Activated CD4-positive, alpha-beta T cell treated with anti-CD3 and anti-CD28 coated beads, Interleukin-2, amount 10 ng/mL, durations not matched to agents 7 days and 5 days (primary cell): ENCODE measurements around the gene ACP7. TPM values are rescaled to one million over a fixed set of nuclear protein-coding genes. Genes with fewer than 3 reads are reported as not detected.
"Not testable (repeated sequence)": the region's sequence is repeated elsewhere in the genome, so short reads cannot be mapped to it uniquely, and the experiment has no call there.

Experiments used
- CTCF ChIA-PET: fragments of 350-600 bp; sonication (Branson Sonifier 250); formaldehyde crosslinking; loops from one replicate; lab custom pipeline; 2021; ENCODE audit warnings: antibody characterized with exemption; lab: Charles Lee
- POLR2A ChIA-PET: fragments of 350-600 bp; sonication (Branson Sonifier 250); formaldehyde crosslinking; loops from one replicate; lab custom pipeline; 2021; ENCODE audit warnings: antibody characterized with exemption; lab: Charles Lee
- DNase-seq: peaks from one replicate; pipeline ENCODE4 v3.0.0-alpha.2; 2020
- H3K27ac Mint-ChIP-seq: one replicate; pipeline ENCODE4 v1.8.0; 2021; ENCODE audit warnings: mild to moderate bottlenecking, moderate library complexity, mixed read lengths
- H3K27me3 Mint-ChIP-seq: one replicate; pipeline ENCODE4 v1.8.0; 2021; ENCODE audit warnings: mixed read lengths
- H3K36me3 Mint-ChIP-seq: one replicate; pipeline ENCODE4 v1.8.0; 2021; ENCODE audit warnings: low read depth, mixed read lengths
- H3K4me1 Mint-ChIP-seq: one replicate; pipeline ENCODE4 v1.8.0; 2021; ENCODE audit warnings: mixed read lengths
- H3K4me3 Mint-ChIP-seq: one replicate; pipeline ENCODE4 v1.8.0; 2021; ENCODE audit warnings: mild to moderate bottlenecking, moderate library complexity, mixed read lengths
- H3K9me3 Mint-ChIP-seq: one replicate; pipeline ENCODE4 v1.8.0; 2021; ENCODE audit warnings: mixed read lengths
- total RNA-seq, 2 experiments: library from RNA; stranded (reverse); gene quantifications; one replicate each; pipeline ENCODE4 v1.2.3, GENCODE V29; 2021

The ACP7 gene
- total RNA-seq, 2 experiments from 2014 or later = not detected

DNA sequence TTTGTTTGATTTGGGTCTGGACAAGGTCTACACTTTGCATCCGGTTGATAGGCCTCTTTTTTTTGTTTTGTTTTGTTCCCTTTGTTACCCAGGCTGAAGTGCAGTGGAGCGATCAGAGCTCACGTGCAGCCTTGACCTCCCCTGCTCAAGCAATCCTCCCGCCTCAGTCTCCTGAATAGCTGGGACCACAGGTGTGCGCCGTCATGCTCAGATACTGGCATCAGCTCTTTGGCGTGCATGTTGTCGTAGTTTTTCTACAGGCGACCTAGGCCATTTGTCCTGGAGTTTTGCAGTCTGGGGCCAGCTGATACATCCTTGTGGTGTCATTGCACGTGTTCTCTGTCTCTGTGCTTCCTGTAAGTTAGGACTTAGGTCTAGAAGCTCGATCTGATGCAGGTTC lies 57.8 kb downstream of the ACP7 start:
- peaks cover 5% of the 10 kb centered on the region for H3K4me1 Mint-ChIP-seq
- ChIA-PET POLR2A (no interaction called here), CTCF (interaction anchor here (0.6 to 1.3 kb wide), 3 partner anchors 9 to 131 kb away, joined by 3 to 4 read pairs (median 4); no protein-coding TSS in a partner anchor)
- H3K9me3 Mint-ChIP-seq = no peaks in the 10 kb centered on the region
- no peaks in the 10 kb centered on the region for H3K27me3 Mint-ChIP-seq
- no peak overlapping the region for H3K4me3 Mint-ChIP-seq
- H3K36me3 Mint-ChIP-seq = no peaks in the 10 kb centered on the region
- DNase-seq = no peak
- H3K27ac Mint-ChIP-seq = no peak overlapping the region

DNA sequence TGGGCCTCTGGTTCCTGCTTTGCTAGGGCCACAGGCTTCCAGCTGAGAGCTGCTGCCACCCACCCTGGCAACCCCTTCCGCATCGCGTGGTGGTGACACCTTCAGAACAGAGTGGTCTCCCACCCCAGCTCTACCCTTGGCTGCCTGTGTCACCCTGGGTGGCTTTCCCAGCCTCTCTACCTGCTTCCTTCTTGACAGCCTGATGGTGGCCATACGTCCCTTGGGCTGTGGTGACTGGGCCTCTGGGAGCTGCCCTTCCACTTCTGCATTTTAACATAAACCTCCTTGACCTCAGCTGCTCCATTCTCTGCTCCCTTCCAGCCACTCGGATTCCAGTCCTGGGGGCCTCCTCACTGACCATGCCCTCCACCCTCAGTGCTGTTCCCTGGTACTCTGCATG lies 58.5 kb downstream of the ACP7 start:
- POLR2A ChIA-PET = no interaction called here
- CTCF ChIA-PET = interaction anchor here (0.6 to 1.3 kb wide), 3 partner anchors 10 to 131 kb away, joined by 3 to 4 read pairs (median 4); no protein-coding TSS in a partner anchor
- H3K36me3 Mint-ChIP-seq = no peaks in the 10 kb centered on the region
- H3K9me3 Mint-ChIP-seq = no peaks in the 10 kb centered on the region
- no peaks in the 10 kb centered on the region for H3K27me3 Mint-ChIP-seq
- no peak overlapping the region for H3K4me3 Mint-ChIP-seq
- peaks cover 5% of the 10 kb centered on the region for H3K4me1 Mint-ChIP-seq
- DNase-seq = no peak
- no peak overlapping the region for H3K27ac Mint-ChIP-seq

DNA sequence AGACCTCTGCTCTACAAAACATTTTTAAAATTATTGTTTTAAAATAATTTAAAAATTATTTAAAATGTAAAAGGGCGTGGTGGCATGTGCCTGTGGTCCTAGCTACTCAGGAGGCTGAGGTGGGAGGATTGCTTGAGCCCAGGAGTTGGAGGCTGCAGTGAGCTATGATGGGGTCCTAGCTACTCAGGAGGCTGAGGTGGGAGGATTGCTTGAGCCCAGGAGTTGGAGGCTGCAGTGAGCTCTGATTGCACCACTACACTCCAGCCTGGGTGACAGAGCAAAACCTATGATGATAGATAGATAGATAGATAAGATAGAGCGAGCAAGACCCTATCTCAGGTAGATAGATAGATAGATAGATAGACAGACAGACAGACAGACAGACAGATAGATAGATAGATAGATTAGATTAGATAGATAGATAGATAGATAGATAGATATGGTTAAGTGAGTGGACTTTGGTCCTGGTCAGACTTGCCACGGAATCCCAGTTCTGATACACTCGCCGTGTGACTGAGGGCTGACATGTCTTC lies 59.7 kb downstream of the ACP7 start:
- H3K27ac Mint-ChIP-seq, DNase-seq, H3K9me3 Mint-ChIP-seq, POLR2A ChIA-PET, CTCF ChIA-PET, H3K36me3 Mint-ChIP-seq, H3K4me1 Mint-ChIP-seq, H3K27me3 Mint-ChIP-seq, H3K4me3 Mint-ChIP-seq: not testable (repeated sequence)

DNA sequence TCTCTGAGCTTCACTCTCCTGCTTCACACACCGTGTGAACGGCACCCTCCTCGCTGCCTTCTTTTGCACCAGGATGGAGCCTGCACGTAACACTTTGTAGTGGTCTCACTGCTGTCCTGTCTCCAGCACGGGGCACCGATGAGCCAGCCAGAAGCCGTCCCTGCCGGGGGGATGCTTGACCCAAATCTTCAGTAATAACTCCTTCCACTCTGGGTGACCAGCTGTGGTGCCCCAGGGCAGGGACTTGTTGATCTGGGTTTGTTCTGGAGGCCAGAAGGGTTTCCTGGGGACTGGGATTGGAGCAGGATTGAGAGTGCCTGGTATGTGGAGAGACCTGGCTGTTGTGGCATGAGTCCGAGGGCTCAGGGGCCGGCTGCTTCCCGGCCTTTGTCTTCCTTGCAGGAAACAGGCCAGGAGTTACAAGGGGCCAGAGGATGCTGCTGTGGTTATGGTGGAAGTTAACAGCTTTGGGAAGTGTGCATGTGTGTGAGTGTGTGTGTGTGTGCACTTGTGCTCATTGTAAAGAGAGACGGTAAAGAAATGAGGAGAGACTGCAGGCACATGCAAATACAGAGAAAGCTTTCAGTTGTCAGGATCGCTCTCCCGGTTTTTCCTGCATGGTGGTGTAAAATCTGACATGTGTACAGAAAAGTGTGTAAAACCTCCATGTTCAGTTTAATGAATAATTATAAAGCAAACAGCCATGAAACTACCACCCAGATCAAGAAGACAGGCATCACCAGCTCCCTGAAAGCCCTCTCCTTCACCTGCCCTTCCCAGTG lies 60.3 kb downstream of the ACP7 start:
- Mint-ChIP-seq H3K4me1 (peaks cover 6% of the 10 kb centered on the region), H3K36me3 (no peaks in the 10 kb centered on the region), H3K9me3 (no peaks in the 10 kb centered on the region), H3K27me3 (no peaks in the 10 kb centered on the region), H3K4me3 (no peak overlapping the region), H3K27ac (no peak overlapping the region)
- POLR2A ChIA-PET = no interaction called here
- DNase-seq = no peak
- CTCF ChIA-PET = interaction anchor here (0.9 kb wide), 1 partner anchor 43 kb away, joined by 3 read pairs; no protein-coding TSS in a partner anchor

DNA sequence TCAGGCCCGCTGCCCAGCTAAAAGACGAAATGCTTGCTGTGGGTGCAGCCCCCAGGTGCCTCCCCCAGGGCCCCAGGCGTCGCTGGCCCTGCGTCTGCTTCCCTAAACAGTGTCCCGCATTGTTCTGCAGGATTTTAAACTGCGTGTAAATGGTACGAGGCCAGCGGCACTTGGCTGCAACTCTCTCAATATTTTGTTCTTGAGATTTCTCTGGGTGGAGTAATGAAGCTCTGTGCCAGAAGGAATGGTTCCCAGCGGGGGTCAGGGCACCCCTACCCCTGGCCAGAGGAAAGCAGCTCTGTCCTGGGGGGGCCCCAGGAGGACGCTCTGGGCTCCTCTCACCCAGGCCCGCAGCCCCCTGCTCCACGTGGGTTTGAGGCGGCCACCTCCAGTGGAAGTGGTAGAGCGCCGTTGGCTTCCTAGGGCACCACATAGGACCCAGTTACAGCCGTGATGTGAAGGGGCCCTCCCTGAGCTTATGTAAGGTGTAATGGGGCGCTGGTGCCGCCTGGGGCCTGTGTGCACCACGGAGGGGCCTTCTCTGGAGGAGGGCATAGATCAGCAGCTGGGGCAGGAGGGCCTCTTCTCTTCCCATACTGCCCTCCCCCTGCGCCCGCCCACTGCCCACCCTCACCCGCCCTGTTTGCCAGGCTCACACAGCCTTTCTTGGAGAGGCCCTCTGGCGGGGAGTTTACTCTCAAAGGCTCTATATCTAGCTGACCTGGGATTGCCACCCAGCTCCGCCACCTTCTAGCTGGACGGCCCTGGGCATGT lies 61.2 kb downstream of the ACP7 start:
- Mint-ChIP-seq H3K36me3 (no peaks in the 10 kb centered on the region), H3K4me1 (peaks cover 6% of the 10 kb centered on the region), H3K27me3 (no peaks in the 10 kb centered on the region), H3K27ac (no peak overlapping the region), H3K4me3 (no peak overlapping the region), H3K9me3 (no peaks in the 10 kb centered on the region)
- no peak for DNase-seq
- ChIA-PET POLR2A (no interaction called here), CTCF (interaction anchor here (0.9 kb wide), 1 partner anchor 42 kb away, joined by 3 read pairs; no protein-coding TSS in a partner anchor)

DNA sequence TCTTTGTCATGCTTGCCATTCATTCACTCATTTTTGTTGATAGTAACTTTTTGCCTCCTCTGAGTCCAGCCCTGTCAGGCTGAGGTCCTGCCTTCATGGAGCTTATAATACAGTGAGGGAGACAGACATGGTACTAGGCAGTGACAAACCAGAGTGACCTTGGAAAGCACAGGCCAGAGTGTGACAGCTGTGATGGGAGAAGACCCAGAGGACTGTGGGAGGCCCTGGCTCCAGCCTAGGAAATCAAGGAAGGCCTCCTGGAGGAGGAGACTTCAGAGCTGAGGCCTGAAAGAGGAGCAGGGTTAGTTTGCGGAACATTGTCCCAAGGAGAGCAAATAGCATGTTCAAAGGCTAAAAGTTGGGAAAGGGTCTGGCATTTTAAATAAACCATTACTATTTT lies 61.9 kb downstream of the ACP7 start:
- Mint-ChIP-seq H3K27me3 (no peaks in the 10 kb centered on the region), H3K27ac (no peak overlapping the region), H3K4me3 (no peak overlapping the region), H3K4me1 (peaks cover 6% of the 10 kb centered on the region), H3K9me3 (no peaks in the 10 kb centered on the region), H3K36me3 (no peaks in the 10 kb centered on the region)
- no peak for DNase-seq
- ChIA-PET POLR2A (no interaction called here), CTCF (interaction anchor here (0.7 kb wide), 1 partner anchor 350 kb away, joined by 3 read pairs; no protein-coding TSS in a partner anchor)

DNA sequence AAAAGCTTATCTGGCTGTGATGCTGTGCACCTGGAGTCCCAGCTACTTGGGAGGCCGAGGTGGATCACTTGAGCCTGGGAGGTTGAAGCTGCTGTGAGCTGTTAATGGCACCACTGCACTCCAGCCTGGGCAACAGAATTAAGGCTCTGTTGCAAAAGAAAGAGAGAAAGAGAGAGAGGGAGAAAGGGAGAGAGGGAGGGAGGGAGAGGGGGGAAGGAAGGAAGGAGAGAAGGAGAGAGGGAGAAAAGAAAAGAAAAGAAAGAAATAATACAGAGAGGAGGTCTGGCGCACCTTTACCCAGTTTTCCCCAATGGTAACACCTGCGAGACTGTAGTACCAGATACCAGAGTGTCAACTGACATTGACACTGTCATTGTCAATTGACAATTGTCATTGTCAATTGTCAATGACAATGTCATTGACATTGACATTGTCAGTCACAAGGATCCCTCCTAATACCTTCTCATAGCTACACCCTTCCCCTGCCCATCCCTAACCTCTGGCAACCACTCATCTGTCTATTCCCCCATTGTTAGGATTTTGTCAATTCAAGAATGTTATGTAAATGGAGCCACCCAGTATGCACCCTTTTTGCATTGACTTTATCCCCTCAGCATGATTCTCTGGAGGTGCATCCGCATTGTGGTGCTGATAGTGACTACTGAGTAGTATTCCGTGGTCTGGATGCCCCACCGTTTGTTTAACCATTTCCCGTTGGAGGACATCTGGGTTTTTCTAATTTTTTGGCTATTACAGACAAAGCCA lies 62.7 kb downstream of the ACP7 start:
- Mint-ChIP-seq H3K4me1 (peaks cover 6% of the 10 kb centered on the region), H3K36me3 (no peaks in the 10 kb centered on the region), H3K4me3 (no peak overlapping the region), H3K27me3 (no peaks in the 10 kb centered on the region), H3K27ac (no peak overlapping the region), H3K9me3 (no peaks in the 10 kb centered on the region)
- CTCF ChIA-PET = interaction anchor here (0.7 kb wide), 1 partner anchor 350 kb away, joined by 3 read pairs; no protein-coding TSS in a partner anchor
- POLR2A ChIA-PET = no interaction called here
- no peak for DNase-seq

DNA sequence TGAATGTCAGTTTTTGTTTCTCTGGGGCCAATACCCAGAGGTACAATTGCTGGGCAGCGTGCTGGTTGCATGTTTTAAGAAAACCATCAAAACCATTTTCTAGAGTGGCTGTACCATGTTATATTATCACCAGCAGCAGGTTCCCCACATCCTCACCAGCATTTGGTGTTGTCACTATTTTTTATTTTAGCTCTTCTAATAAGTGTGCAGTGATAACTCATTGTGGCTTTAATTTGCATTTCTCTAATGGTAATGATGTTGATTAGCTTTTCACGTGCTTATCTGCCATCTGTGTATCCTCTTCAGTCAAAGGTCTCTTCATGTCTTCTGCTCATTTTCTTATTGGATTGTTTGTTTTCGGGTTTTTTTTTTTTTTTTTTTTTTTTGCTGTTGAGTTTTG lies 63.3 kb downstream of the ACP7 start:
- Mint-ChIP-seq H3K4me1 (peaks cover 6% of the 10 kb centered on the region), H3K27me3 (no peaks in the 10 kb centered on the region), H3K27ac (no peak overlapping the region), H3K9me3 (no peaks in the 10 kb centered on the region), H3K36me3 (no peaks in the 10 kb centered on the region), H3K4me3 (no peak overlapping the region)
- DNase-seq = no peak
- ChIA-PET CTCF (interaction anchor here (0.7 kb wide), 1 partner anchor 27 kb away, joined by 3 read pairs; no protein-coding TSS in a partner anchor), POLR2A (no interaction called here)

DNA sequence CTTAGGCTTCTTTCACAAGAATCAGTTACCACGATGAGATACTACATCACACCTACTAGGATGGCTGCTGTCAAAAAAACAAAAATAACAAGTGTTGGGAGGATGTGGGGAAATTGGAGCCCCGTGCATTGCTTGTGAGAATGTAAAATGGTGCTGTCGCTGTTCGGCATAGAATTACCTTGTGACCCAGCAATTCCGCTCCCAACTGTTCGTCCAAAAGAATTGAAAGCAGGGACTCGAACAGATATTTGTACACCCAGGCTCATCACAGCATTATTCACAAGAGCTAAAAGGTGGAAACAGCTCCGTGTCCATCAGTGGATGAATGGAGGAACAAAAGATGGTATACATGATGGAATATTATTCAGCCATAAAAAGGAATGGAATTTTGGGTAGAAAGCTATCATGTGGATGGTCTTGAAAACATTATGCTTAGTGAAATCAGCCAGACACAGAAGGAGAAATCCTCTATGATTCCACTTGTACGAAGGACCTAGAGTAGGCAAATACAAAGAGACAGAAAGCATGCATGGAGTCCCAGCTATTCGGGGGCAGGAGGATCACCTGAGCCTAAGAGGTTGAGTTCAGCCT lies 64.9 kb downstream of the ACP7 start:
- ChIA-PET CTCF (interaction anchor here (1.0 to 1.3 kb wide), 3 partner anchors 39 to 55 kb away, joined by 3 to 5 read pairs (median 3); partner anchors contain the start of gene SYCN), POLR2A (no interaction called here)
- no peak overlapping the region for H3K27ac Mint-ChIP-seq

DNA sequence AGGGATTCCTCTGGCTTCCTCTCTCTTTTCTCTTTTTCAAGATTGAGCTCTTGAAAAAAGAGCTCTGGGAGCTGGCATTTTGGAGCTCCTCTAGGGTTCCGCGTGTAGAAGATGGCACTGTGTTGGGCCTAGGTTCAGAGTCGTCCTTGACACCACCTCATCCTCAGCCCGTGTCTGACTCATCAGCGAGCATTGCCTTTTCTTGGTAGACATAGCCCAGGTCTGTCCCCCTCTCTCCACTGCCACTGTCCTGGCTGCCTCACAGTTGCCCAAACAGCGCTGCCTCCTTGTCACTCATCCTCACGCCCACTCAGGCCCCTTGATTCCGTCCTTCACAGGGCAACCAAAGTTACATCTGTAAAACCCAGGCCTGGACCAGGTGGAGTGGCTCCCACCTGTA lies 66.1 kb downstream of the ACP7 start:
- no peak for DNase-seq
- Mint-ChIP-seq H3K27ac (no peak overlapping the region), H3K4me1 (peaks cover 11% of the 10 kb centered on the region), H3K27me3 (no peaks in the 10 kb centered on the region), H3K36me3 (no peaks in the 10 kb centered on the region), H3K4me3 (no peak overlapping the region), H3K9me3 (no peaks in the 10 kb centered on the region)
- ChIA-PET POLR2A (no interaction called here), CTCF (interaction anchor here (0.6 to 1.3 kb wide), 2 partner anchors 41 to 48 kb away, joined by 3 to 5 read pairs; no protein-coding TSS in a partner anchor)

More for the DNA sequence above, 64.9 kb downstream of the ACP7 start:
- H3K4me1 Mint-ChIP-seq = peaks cover 6% of the 10 kb centered on the region
- no peak for DNase-seq
- H3K4me3 Mint-ChIP-seq = no peak overlapping the region
- H3K9me3 Mint-ChIP-seq = no peaks in the 10 kb centered on the region
- H3K27me3 Mint-ChIP-seq = no peaks in the 10 kb centered on the region
- no peaks in the 10 kb centered on the region for H3K36me3 Mint-ChIP-seq

DNA sequence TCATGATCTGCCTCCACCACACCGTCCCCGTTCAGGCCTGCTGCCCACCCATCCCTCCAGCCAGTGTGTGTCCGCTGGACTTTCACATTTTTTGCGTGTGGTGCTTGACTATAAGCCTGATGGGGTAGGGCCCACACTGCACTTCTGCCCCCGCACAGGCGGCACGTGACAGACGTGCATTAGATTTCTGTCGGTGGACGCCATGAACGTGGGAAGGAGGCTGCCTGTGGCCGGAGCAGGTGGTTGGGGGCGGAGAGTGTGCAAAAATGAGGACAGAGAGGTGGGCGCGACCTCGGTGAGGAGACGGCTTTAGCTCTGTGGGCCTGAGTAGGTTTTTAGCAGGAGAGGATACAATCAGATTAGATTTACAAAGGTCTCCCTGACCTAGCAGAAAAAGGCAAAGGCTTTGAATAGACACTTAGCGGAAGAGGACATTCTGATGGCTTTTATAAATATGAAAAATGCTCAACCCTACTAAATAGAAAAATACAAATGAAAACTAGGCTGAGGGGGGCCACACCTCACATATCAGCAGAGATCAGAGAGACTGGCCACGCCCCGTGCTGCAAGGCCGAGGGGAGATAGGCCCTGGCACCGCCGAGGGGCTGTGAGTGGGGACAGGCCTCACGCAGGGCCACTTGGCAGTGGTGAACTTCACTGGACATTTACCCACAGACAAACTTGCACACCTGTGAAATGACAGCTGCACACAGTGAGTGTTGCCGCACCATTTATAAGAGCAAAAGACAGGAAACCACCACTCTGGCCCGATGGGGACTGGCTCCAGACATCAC lies 66.8 kb downstream of the ACP7 start:
- no peak overlapping the region for H3K4me3 Mint-ChIP-seq
- POLR2A ChIA-PET = no interaction called here

More for the DNA sequence above, 66.8 kb downstream of the ACP7 start:
- no peaks in the 10 kb centered on the region for H3K36me3 Mint-ChIP-seq
- CTCF ChIA-PET = no interaction called here
- no peak overlapping the region for H3K27ac Mint-ChIP-seq
- H3K9me3 Mint-ChIP-seq = no peaks in the 10 kb centered on the region
- no peaks in the 10 kb centered on the region for H3K27me3 Mint-ChIP-seq
- H3K4me1 Mint-ChIP-seq = peaks cover 14% of the 10 kb centered on the region
- DNase-seq = no peak
